ENCODE measurements around the gene EVI2A. TPM values are rescaled to one million over a fixed set of nuclear protein-coding genes. Genes with fewer than 3 reads are reported as not detected.

EVI2A gene
- total and polyA plus RNA-seq, 2 donors (not counting 1 experiment from before 2014, with no cell fraction given), result 0.77 to 22.8 TPM

DNA sequence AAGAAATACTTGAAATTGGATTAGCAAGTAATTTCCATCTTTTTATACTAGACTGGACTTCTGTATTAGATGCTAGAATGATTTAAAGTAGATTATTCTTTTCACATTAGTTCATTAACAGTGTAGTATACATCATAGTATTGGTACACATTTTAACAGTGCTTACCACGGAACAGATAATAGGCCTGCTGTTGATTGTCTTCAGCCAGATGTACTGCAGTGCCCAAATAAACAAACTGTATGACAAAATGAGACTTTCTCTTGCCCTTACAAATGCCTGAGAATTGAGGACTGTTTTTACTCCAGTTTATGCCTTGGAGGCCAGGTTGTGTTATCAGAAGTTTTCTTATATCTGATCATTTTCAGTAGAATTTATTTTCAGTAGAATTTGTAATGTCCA lies 631 bp downstream of the EVI2A start:
- Histone ChIP-seq H4K20me1 (ENCODE audit: control insufficient read depth, extremely low read depth, insufficient read depth, low read length) (no peaks in the 10 kb centered on the region), H3K9me3 (ENCODE audit: control insufficient read depth, insufficient read depth, low read depth, low read length) (no peaks in the 10 kb centered on the region), H3K27me3 (ENCODE audit: control insufficient read depth, insufficient read depth, low read length) (no peaks in the 10 kb centered on the region), H3K4me3 (replicated peaks in 1 of 4; ENCODE audit: control extremely low read depth in 1 of 4, insufficient read depth in 1 of 4, low read depth in 3 of 4, low read length in 4 of 4) (peak overlapping the region; percentile 14 to 40 (median 32)), H3K4me1 (ENCODE audit: control insufficient read depth, extremely low read depth, insufficient read depth, low read length) (no peaks in the 10 kb centered on the region), H2AFZ (ENCODE audit: low read length) (no peak overlapping the region), H3K36me3 (ENCODE audit: control insufficient read depth, insufficient read depth, low read length) (no peaks in the 10 kb centered on the region), H3K79me2 (ENCODE audit: control insufficient read depth, insufficient read depth, low read length) (peaks cover 2% of the 10 kb centered on the region), H3K27ac (ENCODE audit: insufficient read depth, low read length) (peak overlapping the region; percentile 35), H3K9ac (ENCODE audit: insufficient read depth, low read length) (no peak overlapping the region), H3K4me2 (ENCODE audit: extremely low read depth, insufficient read depth, low read length) (peak overlapping the region; percentile 81)
- TF ChIP-seq, protein P1, sequence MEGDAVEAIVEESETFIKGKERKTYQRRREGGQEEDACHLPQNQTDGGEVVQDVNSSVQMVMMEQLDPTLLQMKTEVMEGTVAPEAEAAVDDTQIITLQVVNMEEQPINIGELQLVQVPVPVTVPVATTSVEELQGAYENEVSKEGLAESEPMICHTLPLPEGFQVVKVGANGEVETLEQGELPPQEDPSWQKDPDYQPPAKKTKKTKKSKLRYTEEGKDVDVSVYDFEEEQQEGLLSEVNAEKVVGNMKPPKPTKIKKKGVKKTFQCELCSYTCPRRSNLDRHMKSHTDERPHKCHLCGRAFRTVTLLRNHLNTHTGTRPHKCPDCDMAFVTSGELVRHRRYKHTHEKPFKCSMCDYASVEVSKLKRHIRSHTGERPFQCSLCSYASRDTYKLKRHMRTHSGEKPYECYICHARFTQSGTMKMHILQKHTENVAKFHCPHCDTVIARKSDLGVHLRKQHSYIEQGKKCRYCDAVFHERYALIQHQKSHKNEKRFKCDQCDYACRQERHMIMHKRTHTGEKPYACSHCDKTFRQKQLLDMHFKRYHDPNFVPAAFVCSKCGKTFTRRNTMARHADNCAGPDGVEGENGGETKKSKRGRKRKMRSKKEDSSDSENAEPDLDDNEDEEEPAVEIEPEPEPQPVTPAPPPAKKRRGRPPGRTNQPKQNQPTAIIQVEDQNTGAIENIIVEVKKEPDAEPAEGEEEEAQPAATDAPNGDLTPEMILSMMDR (conservative IDR thresholded peaks at IDR 0.05 in 1 of 2, IDR thresholded peaks at IDR 0.05 in 1 of 2; ENCODE audit: low read depth in 1 of 2, low read length in 2 of 2), result no peak
- TF ChIP-seq EZH2 (IDR thresholded peaks at IDR 0.05; ENCODE audit: low read length, missing control alignments), result no peak
- DNase-seq (ENCODE audit: low read depth in 2 of 2), result peak; percentile 26 to 36

- Histone ChIP-seq H3K4me1 (ENCODE audit: control insufficient read depth, extremely low read depth, insufficient read depth, low read length) (no peaks in the 10 kb centered on the region), H3K79me2 (ENCODE audit: control insufficient read depth, insufficient read depth, low read length) (peaks cover 2% of the 10 kb centered on the region), H3K36me3 (ENCODE audit: control insufficient read depth, insufficient read depth, low read length) (no peaks in the 10 kb centered on the region), H3K4me2 (ENCODE audit: extremely low read depth, insufficient read depth, low read length) (peak overlapping the region; percentile 48), H3K9me3 (ENCODE audit: control insufficient read depth, insufficient read depth, low read depth, low read length) (no peaks in the 10 kb centered on the region), H3K27ac (ENCODE audit: insufficient read depth, low read length) (no peak overlapping the region), H3K9ac (ENCODE audit: insufficient read depth, low read length) (no peak overlapping the region), H4K20me1 (ENCODE audit: control insufficient read depth, extremely low read depth, insufficient read depth, low read length) (no peaks in the 10 kb centered on the region), H3K27me3 (ENCODE audit: control insufficient read depth, insufficient read depth, low read length) (no peaks in the 10 kb centered on the region), H3K4me3 (replicated peaks in 1 of 4; ENCODE audit: control extremely low read depth in 1 of 4, insufficient read depth in 1 of 4, low read depth in 3 of 4, low read length in 4 of 4) (peak overlapping the region in 2 of 4 experiments; percentile 27 to 36), H2AFZ (ENCODE audit: low read length) (no peak overlapping the region)
- no peak for TF ChIP-seq EZH2 (IDR thresholded peaks at IDR 0.05; ENCODE audit: low read length, missing control alignments)
- TF ChIP-seq, protein P1 (conservative IDR thresholded peaks at IDR 0.05 in 1 of 2, IDR thresholded peaks at IDR 0.05 in 1 of 2; ENCODE audit: low read depth in 1 of 2, low read length in 2 of 2), result no peak
- DNase-seq (ENCODE audit: low read depth in 2 of 2), result no peak
Measured at GRCh38 chr17:31320241-31320640, 1.2 kb downstream of the EVI2A start.

- Histone ChIP-seq H3K27ac (ENCODE audit: insufficient read depth, low read length) (peak overlapping the region; percentile 15), H3K9me3 (ENCODE audit: control insufficient read depth, insufficient read depth, low read depth, low read length) (no peaks in the 10 kb centered on the region), H3K27me3 (ENCODE audit: control insufficient read depth, insufficient read depth, low read length) (no peaks in the 10 kb centered on the region), H2AFZ (ENCODE audit: low read length) (no peak overlapping the region), H3K4me1 (ENCODE audit: control insufficient read depth, extremely low read depth, insufficient read depth, low read length) (no peaks in the 10 kb centered on the region), H4K20me1 (ENCODE audit: control insufficient read depth, extremely low read depth, insufficient read depth, low read length) (no peaks in the 10 kb centered on the region), H3K4me3 (replicated peaks in 1 of 4; ENCODE audit: control extremely low read depth in 1 of 4, insufficient read depth in 1 of 4, low read depth in 3 of 4, low read length in 4 of 4) (peak overlapping the region in 2 of 4 experiments; percentile 39 to 43), H3K4me2 (ENCODE audit: extremely low read depth, insufficient read depth, low read length) (peak overlapping the region; percentile 17), H3K9ac (ENCODE audit: insufficient read depth, low read length) (no peak overlapping the region), H3K36me3 (ENCODE audit: control insufficient read depth, insufficient read depth, low read length) (no peaks in the 10 kb centered on the region), H3K79me2 (ENCODE audit: control insufficient read depth, insufficient read depth, low read length) (peaks cover 2% of the 10 kb centered on the region)
- no peak for DNase-seq (ENCODE audit: low read depth in 2 of 2)
- TF ChIP-seq, protein P1 (conservative IDR thresholded peaks at IDR 0.05 in 1 of 2, IDR thresholded peaks at IDR 0.05 in 1 of 2; ENCODE audit: low read depth in 1 of 2, low read length in 2 of 2), result no peak
- no peak for TF ChIP-seq EZH2 (IDR thresholded peaks at IDR 0.05; ENCODE audit: low read length, missing control alignments)
Measured at GRCh38 chr17:31318851-31319661, 2.4 kb downstream of the EVI2A start.

Measured in fibroblast of lung (primary cell).